Left ventricle myocardium inferior (tissue), 1 donor: ENCODE data around the gene STXBP6. TPM values are rescaled to one million over a fixed set of nuclear protein-coding genes. Genes with fewer than 3 reads are reported as not detected.
A peak's percentile ranks its signal among the peaks of the same experiment; 100 is the strongest.
"Not testable (repeated sequence)": the region's sequence is repeated elsewhere in the genome, so short reads cannot be mapped to it uniquely, and the experiment has no call there.

Source experiments
- DNase-seq: peaks from one replicate; pipeline ENCODE4 v3.0.0-alpha.2; 2020
- H3K27ac ChIP-seq: fragments of 200-600 bp; replicated peaks from 2 replicates; pipeline ENCODE4 v1.8.0; 2021
- H3K27me3 ChIP-seq: fragments of 200-600 bp; 2 replicates; pipeline ENCODE4 v1.8.0; 2021; ENCODE audit warnings: low read depth
- H3K36me3 ChIP-seq: fragments of 200-600 bp; 2 replicates; pipeline ENCODE4 v1.8.0; 2021
- H3K4me1 ChIP-seq: fragments of 200-600 bp; 2 replicates; pipeline ENCODE4 v1.8.0; 2021
- H3K4me3 ChIP-seq: fragments of 200-600 bp; 2 replicates; pipeline ENCODE4 v1.8.0; 2021; ENCODE audit warnings: mild to moderate bottlenecking, moderate library complexity
- H3K9me3 ChIP-seq: fragments of 200-600 bp; replicated peaks from 2 replicates; pipeline ENCODE4 v1.8.0; 2021
- intact Hi-C: fragments of 100-400 bp; cut with micrococcal nuclease; formaldehyde crosslinking; loops from one replicate; pipeline ENCODE4 v1.11.0; 2022
- total RNA-seq: library from RNA; stranded (reverse); fragmentation: NEBNext Ultra II Directional; extraction: Animal tissue kit (Norgen Biotek cat#: 25700); gene quantifications from one replicate; pipeline ENCODE4 v1.2.1, GENCODE V29; 2021
- TF ChIP-seq, protein P1 (sequence below): fragments of 200-600 bp; IDR thresholded peaks from 2 replicates; pipeline ENCODE4 v1.8.0; 2021; ENCODE audit warnings: antibody characterized with exemption, mild to moderate bottlenecking, borderline replicate concordance
- donor health status: DM: no; HTN: yes; CAD: no; lungs with severe emphysema.

The STXBP6 gene
- total RNA-seq, 1 donor from 2014 or later: 21.7 TPM

DNA sequence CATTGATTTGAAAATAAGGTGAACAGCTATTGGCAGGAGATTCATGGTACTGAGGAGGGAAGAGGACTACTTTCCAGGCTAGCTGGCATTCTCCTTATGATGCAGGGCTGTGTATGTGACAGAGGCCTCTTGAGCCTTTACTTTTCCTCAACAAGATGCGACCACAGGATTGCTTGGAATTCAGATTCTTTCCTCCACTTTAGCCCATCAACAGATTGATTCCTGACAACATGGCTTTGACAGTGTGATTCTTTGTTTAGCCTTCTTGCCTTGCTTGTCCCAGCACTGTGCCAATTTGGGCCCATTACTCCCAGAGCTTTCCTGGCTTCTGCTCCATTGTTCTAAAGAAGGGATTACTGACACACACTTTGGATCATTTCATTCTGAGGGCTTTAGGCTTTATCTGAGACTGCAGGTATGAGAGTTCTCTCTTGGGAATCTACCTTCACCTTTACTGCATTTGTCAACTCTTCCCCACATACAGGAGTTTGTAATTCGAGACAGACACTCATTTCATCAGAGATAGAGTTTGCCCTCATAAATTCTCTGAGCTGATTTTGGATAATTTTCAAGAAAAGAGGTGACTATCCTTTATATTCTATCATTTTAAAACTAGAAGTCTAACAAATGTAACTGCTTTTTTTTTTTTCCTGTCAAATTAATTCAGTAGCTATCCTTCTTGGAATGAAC is 209.6 kb downstream of the STXBP6 start:
- Histone ChIP-seq H3K4me1 (peaks cover 72% of the 10 kb centered on the region), H3K4me3 (no peak overlapping the region), H3K27me3 (no peaks in the 10 kb centered on the region), H3K27ac (peak overlapping the region; percentile 73), H3K36me3 (no peaks in the 10 kb centered on the region), H3K9me3 (no peaks in the 10 kb centered on the region)
- DNase-seq: no peak
- intact Hi-C loops: no loop called here
- TF ChIP-seq, protein P1, sequence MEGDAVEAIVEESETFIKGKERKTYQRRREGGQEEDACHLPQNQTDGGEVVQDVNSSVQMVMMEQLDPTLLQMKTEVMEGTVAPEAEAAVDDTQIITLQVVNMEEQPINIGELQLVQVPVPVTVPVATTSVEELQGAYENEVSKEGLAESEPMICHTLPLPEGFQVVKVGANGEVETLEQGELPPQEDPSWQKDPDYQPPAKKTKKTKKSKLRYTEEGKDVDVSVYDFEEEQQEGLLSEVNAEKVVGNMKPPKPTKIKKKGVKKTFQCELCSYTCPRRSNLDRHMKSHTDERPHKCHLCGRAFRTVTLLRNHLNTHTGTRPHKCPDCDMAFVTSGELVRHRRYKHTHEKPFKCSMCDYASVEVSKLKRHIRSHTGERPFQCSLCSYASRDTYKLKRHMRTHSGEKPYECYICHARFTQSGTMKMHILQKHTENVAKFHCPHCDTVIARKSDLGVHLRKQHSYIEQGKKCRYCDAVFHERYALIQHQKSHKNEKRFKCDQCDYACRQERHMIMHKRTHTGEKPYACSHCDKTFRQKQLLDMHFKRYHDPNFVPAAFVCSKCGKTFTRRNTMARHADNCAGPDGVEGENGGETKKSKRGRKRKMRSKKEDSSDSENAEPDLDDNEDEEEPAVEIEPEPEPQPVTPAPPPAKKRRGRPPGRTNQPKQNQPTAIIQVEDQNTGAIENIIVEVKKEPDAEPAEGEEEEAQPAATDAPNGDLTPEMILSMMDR: no peak

GRCh38 chr14:24839617-24840203 is 210.2 kb downstream of the STXBP6 start:
- Histone ChIP-seq H3K36me3 (no peaks in the 10 kb centered on the region), H3K4me1 (peaks cover 72% of the 10 kb centered on the region), H3K27ac (peak overlapping the region; percentile 73), H3K9me3 (no peaks in the 10 kb centered on the region), H3K27me3 (no peaks in the 10 kb centered on the region), H3K4me3 (no peak overlapping the region)
- intact Hi-C loops: no loop called here
- TF ChIP-seq, protein P1: no peak
- no peak for DNase-seq

DNA sequence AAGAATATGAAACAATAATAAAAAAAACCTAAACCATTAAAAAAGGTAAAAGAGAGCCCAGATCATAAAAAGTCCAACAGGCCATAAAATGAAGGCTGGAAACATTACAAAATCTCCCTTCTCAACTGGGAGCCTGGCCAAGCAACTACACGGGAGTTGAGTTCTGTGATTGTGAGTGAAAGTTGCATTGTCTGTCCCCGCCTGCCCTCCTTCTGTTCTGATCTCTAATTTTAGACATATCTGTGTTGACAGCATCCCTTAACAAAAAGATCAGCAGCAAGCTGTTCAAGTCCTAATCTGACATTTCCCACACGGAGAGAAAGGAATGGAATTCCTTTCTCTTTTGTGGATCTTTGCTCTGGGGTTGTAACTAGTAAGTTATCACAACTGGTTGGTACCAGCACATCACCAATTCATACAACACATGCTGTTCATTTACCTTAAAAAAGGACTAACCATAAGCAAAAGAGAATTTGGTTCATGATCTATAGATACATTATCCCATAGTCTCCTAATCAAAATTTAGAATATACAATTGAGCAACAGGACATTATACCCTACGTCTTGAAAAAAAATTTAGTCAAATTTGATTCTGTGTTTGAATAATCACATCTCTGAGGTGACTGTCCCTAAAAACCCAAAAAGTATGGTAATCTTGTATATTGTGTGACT is 210.9 kb downstream of the STXBP6 start:
- TF ChIP-seq, protein P1: no peak
- peak; percentile 41 for DNase-seq
- Histone ChIP-seq H3K27ac (peak overlapping the region; percentile 73), H3K36me3 (no peaks in the 10 kb centered on the region), H3K27me3 (no peaks in the 10 kb centered on the region), H3K9me3 (no peaks in the 10 kb centered on the region), H3K4me3 (no peak overlapping the region), H3K4me1 (peaks cover 74% of the 10 kb centered on the region)
- intact Hi-C loops: no loop called here

DNA sequence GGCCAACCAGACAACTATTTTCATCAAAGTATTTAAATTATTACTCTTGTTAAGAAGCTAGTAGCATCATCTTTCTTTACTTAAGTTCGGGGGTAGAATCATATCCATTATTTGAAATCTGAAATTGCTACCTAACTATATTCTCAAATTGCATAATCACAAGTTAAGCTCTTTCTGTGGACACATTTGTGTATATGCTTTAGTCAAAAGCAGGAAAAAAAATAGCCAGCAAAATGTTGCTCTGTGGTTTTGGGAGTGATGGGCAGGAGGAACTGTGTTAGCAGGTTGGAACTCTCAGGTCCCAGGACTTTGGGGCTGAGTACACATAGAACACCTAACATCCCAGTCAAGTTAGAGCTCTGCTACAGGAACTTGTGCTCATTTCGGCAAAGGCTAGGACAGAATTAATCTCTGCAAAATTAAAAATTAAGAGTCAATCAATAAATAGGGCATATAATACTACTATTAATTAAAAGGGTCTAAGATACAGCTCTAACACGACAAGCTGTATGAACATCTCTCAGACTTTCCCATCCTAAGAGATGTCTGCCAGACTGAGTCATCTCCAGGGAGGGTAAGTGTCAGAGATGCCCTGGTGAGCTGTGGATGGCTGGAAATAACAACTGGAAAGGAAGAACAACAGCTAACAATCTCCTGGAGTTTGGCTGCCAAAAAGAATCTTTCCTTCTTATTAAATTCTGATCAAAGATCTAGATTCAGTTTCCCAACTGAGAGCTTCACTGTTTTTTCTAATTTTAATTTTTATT is 212.5 kb downstream of the STXBP6 start:
- Histone ChIP-seq H3K4me3 (no peak overlapping the region), H3K4me1 (peaks cover 80% of the 10 kb centered on the region), H3K27ac (peak overlapping the region; percentile 73), H3K27me3 (no peaks in the 10 kb centered on the region), H3K9me3 (no peaks in the 10 kb centered on the region), H3K36me3 (no peaks in the 10 kb centered on the region)
- TF ChIP-seq, protein P1: no peak
- intact Hi-C loops: no loop called here
- no peak for DNase-seq

- DNase-seq, H3K4me3 ChIP-seq, intact Hi-C loops, H3K27me3 ChIP-seq, H3K27ac ChIP-seq, H3K9me3 ChIP-seq, H3K36me3 ChIP-seq: not testable (repeated sequence)
- H3K4me1 ChIP-seq: peaks cover 73% of the 10 kb centered on the region
Observed at GRCh38 chr14:24836324-24836723, 213.6 kb downstream of the STXBP6 start.
